B cell (primary cell): ENCODE measurements around the gene SINHCAF. TPM values are rescaled to one million over a fixed set of nuclear protein-coding genes. Genes with fewer than 3 reads are reported as not detected.

Experiments used
- ATAC-seq: fragments of 200-7000 bp; cut with Tn5 transposase; one replicate; pipeline ENCODE4 v1.10.0; 2021; ENCODE audit warnings: low read depth, mild to moderate bottlenecking, moderate number of reproducible peaks, moderate library complexity
- CTCF ChIA-PET: fragments of 350-600 bp; sonication (Branson Sonifier 250); formaldehyde crosslinking; loops from one replicate; lab custom pipeline; 2021; ENCODE audit warnings: antibody characterized with exemption, inconsistent platforms; lab: Charles Lee
- POLR2A ChIA-PET: fragments of 350-600 bp; sonication (Branson Sonifier 250); formaldehyde crosslinking; loops from one replicate; lab custom pipeline; 2021; ENCODE audit warnings: antibody characterized with exemption; lab: Charles Lee
- DNase-seq: peaks from one replicate; pipeline ENCODE4 v3.0.0; 2013
- H2AFZ ChIP-seq: 2 replicates; pipeline ENCODE4 v1.6.1; 2012; ENCODE audit warnings: mild to moderate bottlenecking, low read depth, low read length; ENCODE audit not compliant: insufficient read depth, poor library complexity, severe bottlenecking
- H3K27ac ChIP-seq, 2 donors: 1 replicate in 1 of 2; 2 replicates in 1 of 2; pipeline ENCODE4 v1.5.1; 2012 to 2013; ENCODE audit warnings: low read length in 2 of 2, mild to moderate bottlenecking in 2 of 2, moderate library complexity in 1 of 2
- H3K27me3 ChIP-seq, 4 experiments: fragments of 200-600 bp in 1 of 4; sonication (generic) in 1 of 4; replicated peaks in 1 of 4; 1 replicate in 2 of 4; 2 replicates in 2 of 4; pipeline versions ENCODE4 v1.6.1 to v1.7.0; 2013 to 2016; ENCODE audit warnings: low read length in 3 of 4, mild to moderate bottlenecking in 2 of 4, mixed read lengths in 1 of 4, moderate library complexity in 1 of 4; ENCODE audit not compliant: insufficient read depth in 4 of 4, control insufficient read depth in 3 of 4; ENCODE audit errors: control extremely low read depth in 1 of 4
- H3K36me3 ChIP-seq, 2 experiments: replicated peaks in 1 of 2; 1 replicate in 1 of 2; 2 replicates in 1 of 2; pipeline versions ENCODE4 v1.6.1 to v1.7.1; 2013; ENCODE audit warnings: low read length in 1 of 2; ENCODE audit not compliant: insufficient read depth in 2 of 2, control insufficient read depth in 1 of 2; ENCODE audit errors: control extremely low read depth in 1 of 2, extremely low read depth in 1 of 2
- H3K4me1 ChIP-seq, 2 donors: fragments of 200-600 bp in 1 of 2; sonication (generic) in 1 of 2; 1 replicate in 1 of 2; 2 replicates in 1 of 2; pipeline versions ENCODE4 v1.5.1 to v1.6.1; 2013 to 2017; ENCODE audit warnings: low read length in 2 of 2; ENCODE audit not compliant: control insufficient read depth in 2 of 2, insufficient read depth in 2 of 2
- H3K4me2 ChIP-seq: replicated peaks from 2 replicates; pipeline ENCODE3; 2012; ENCODE audit warnings: mild to moderate bottlenecking, low read depth, low read length; ENCODE audit not compliant: poor library complexity, severe bottlenecking
- H3K4me3 ChIP-seq, 5 experiments: fragments of 200-600 bp in 1 of 5; sonication (generic) in 1 of 5; 1 replicate in 3 of 5; 2 replicates in 2 of 5; pipeline versions ENCODE4 v1.5.1 to v1.7.0; 2011 to 2016; ENCODE audit warnings: low read length in 4 of 5, mild to moderate bottlenecking in 4 of 5, low read depth in 2 of 5, control low read depth in 1 of 5, moderate library complexity in 1 of 5; ENCODE audit not compliant: insufficient read depth in 1 of 5; ENCODE audit errors: control extremely low read depth in 1 of 5, extremely low read depth in 1 of 5
- H3K79me2 ChIP-seq: fragments of 200-600 bp; sonication (generic); one replicate; pipeline ENCODE4 v1.6.0; 2016; ENCODE audit warnings: low read length; ENCODE audit not compliant: control insufficient read depth, insufficient read depth
- H3K9ac ChIP-seq: fragments of 200-600 bp; sonication (generic); 2 replicates; pipeline ENCODE4 v1.6.1; 2017; ENCODE audit warnings: mild to moderate bottlenecking, low read length, moderate library complexity
- H3K9me3 ChIP-seq, 3 donors: one replicate each; pipeline versions ENCODE4 v1.6.1 to v1.7.1; 2013; ENCODE audit warnings: low read length in 2 of 3; ENCODE audit not compliant: control insufficient read depth in 2 of 3, insufficient read depth in 1 of 3; ENCODE audit errors: control extremely low read depth in 1 of 3
- H4K20me1 ChIP-seq: 2 replicates; pipeline ENCODE4 v1.6.0; 2012; ENCODE audit warnings: mild to moderate bottlenecking, low read length; ENCODE audit not compliant: insufficient read depth, control insufficient read depth, poor library complexity, severe bottlenecking
- H3K27ac Mint-ChIP-seq: one replicate; pipeline ENCODE4 v1.8.0; 2021; ENCODE audit warnings: mixed read lengths
- H3K27me3 Mint-ChIP-seq: one replicate; pipeline ENCODE4 v1.8.0; 2021; ENCODE audit warnings: mixed read lengths
- H3K4me1 Mint-ChIP-seq: one replicate; pipeline ENCODE4 v1.8.0; 2021; ENCODE audit warnings: mixed read lengths
- H3K4me3 Mint-ChIP-seq: one replicate; pipeline ENCODE4 v1.8.0; 2021; ENCODE audit warnings: mixed read lengths
- H3K9me3 Mint-ChIP-seq: one replicate; pipeline ENCODE4 v1.8.0; 2022; ENCODE audit warnings: mixed read lengths; ENCODE audit not compliant: insufficient read depth
- CTCF ChIP-seq: fragments of 200-600 bp; IDR thresholded peaks from one replicate; pipeline ENCODE4 v1.8.0; 2022; ENCODE audit warnings: antibody characterized with exemption, mild to moderate bottlenecking
- EZH2 ChIP-seq: IDR thresholded peaks from 2 replicates; pipeline ENCODE4 v1.6.1; 2012; ENCODE audit warnings: borderline replicate concordance, low read depth, mild to moderate bottlenecking, moderate library complexity, low read length; ENCODE audit not compliant: insufficient read depth, poor library complexity, severe bottlenecking
- WGBS: methylation state at CpG from one replicate; pipeline ENCODE4 v1.1.5; 2013; ENCODE audit warnings: missing lambda C conversion rate; ENCODE audit not compliant: insufficient coverage; 5-methylcytosine and 5-hydroxymethylcytosine counted together
- intact Hi-C: fragments of 100-400 bp; cut with micrococcal nuclease; formaldehyde crosslinking; loops from one replicate; pipeline ENCODE4 v1.10.0; 2022
- polyA plus RNA-seq: library from polyadenylated mRNA; depleted of rRNA; stranded (reverse); fragments of >200 nt; gene quantifications from 2 replicates; pipeline ENCODE4 v1.2.3, GENCODE V29; 2012
- total RNA-seq, 2 donors: library from RNA; stranded (reverse); fragments of 120-200 nt in 1 of 2; gene quantifications; 1 replicate in 1 of 2; 2 replicates in 1 of 2; pipeline versions ENCODE4 v1.2.3 to v1.2.4, GENCODE V29; 2013 to 2022

SINHCAF gene
- total and polyA plus RNA-seq, 2 donors (not counting 1 experiment from before 2014, with no cell fraction given): 43.5 to 129 TPM

- Histone ChIP-seq H3K4me3 (no peak overlapping the region), H3K36me3 (no peaks in the 10 kb centered on the region), H3K4me1 (no peaks in the 10 kb centered on the region), H3K9me3 (no peaks in the 10 kb centered on the region), H3K27me3 (peaks cover 0 to 2% (median 0%) of the 10 kb centered on the region in 4 experiments), H3K27ac (no peak overlapping the region), H2AFZ (no peak overlapping the region), H3K9ac (no peak overlapping the region), H3K4me2 (no peak overlapping the region), H4K20me1 (no peaks in the 10 kb centered on the region), H3K79me2 (no peaks in the 10 kb centered on the region)
- H3K4me3 Mint-ChIP-seq: no peak overlapping the region
- intact Hi-C loops: no loop called here
- H3K27ac Mint-ChIP-seq: no peak overlapping the region
- DNase-seq: no peak
- TF ChIP-seq EZH2: no peak
- TF ChIP-seq CTCF: no peak
- ATAC-seq: no peak
- POLR2A ChIA-PET: no interaction called here
- CTCF ChIA-PET: interaction anchor here (3.0 to 3.2 kb wide), 2 partner anchors 10 to 22 kb away, joined by 20 to 39 read pairs; no protein-coding TSS in a partner anchor
- H3K4me1 Mint-ChIP-seq: no peaks in the 10 kb centered on the region
- H3K9me3 Mint-ChIP-seq: no peaks in the 10 kb centered on the region
- H3K27me3 Mint-ChIP-seq: no peaks in the 10 kb centered on the region
- 55% methylated on average over 3 of the region's 3 CpGs for WGBS
Observed at GRCh38 chr12:31249356-31249755, 76.6 kb downstream of the SINHCAF start.

DNA sequence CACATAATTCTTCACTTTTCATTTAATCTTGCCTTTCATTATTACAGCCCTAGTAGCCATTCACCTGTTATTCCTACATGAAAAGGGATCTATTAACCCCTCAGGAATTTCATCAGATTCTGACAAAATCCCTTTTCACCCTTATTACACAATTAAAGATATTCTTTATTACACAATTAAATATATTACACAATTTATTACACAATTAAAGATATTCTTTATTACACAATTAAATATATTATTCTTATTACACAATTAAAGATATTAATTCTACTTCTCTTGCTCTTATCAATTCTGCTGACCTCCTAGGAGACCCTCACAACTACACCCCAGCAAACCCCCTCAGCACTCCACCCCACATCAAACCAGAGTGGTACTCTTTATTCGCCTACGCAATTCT lies 77.1 kb downstream of the SINHCAF start:
- no peaks in the 10 kb centered on the region for H3K79me2 ChIP-seq
- no peaks in the 10 kb centered on the region for H4K20me1 ChIP-seq
- peaks cover 0 to 2% (median 0%) of the 10 kb centered on the region in 4 experiments for H3K27me3 ChIP-seq
- Mint-ChIP-seq H3K27ac (no peak overlapping the region), H3K9me3 (no peaks in the 10 kb centered on the region), H3K4me1 (no peaks in the 10 kb centered on the region), H3K27me3 (no peaks in the 10 kb centered on the region), H3K4me3 (no peak overlapping the region)
- H3K27ac ChIP-seq: no peak overlapping the region
- H2AFZ ChIP-seq: no peak overlapping the region
- no peak overlapping the region for H3K4me3 ChIP-seq
- TF ChIP-seq EZH2: no peak
- TF ChIP-seq CTCF: no peak
- H3K4me1 ChIP-seq: no peaks in the 10 kb centered on the region
- H3K4me2 ChIP-seq: no peak overlapping the region
- intact Hi-C loops: no loop called here
- H3K36me3 ChIP-seq: no peaks in the 10 kb centered on the region
- no peaks in the 10 kb centered on the region for H3K9me3 ChIP-seq
- H3K9ac ChIP-seq: no peak overlapping the region
- POLR2A ChIA-PET: no interaction called here
- 100% methylated on average over 2 of the region's 2 CpGs for WGBS
- ATAC-seq: no peak
- CTCF ChIA-PET: no interaction called here
- no peak for DNase-seq
